OCI-M1 (cell line): ENCODE data around the gene COASY.
"Not testable (repeated sequence)": the region's sequence is repeated elsewhere in the genome, so short reads cannot be mapped to it uniquely, and the experiment has no call there.

Experiments used
- DNase-seq: peaks from one replicate; lab custom pipeline; 2025; lab: John Stamatoyannopoulos, UW

COASY gene

DNA sequence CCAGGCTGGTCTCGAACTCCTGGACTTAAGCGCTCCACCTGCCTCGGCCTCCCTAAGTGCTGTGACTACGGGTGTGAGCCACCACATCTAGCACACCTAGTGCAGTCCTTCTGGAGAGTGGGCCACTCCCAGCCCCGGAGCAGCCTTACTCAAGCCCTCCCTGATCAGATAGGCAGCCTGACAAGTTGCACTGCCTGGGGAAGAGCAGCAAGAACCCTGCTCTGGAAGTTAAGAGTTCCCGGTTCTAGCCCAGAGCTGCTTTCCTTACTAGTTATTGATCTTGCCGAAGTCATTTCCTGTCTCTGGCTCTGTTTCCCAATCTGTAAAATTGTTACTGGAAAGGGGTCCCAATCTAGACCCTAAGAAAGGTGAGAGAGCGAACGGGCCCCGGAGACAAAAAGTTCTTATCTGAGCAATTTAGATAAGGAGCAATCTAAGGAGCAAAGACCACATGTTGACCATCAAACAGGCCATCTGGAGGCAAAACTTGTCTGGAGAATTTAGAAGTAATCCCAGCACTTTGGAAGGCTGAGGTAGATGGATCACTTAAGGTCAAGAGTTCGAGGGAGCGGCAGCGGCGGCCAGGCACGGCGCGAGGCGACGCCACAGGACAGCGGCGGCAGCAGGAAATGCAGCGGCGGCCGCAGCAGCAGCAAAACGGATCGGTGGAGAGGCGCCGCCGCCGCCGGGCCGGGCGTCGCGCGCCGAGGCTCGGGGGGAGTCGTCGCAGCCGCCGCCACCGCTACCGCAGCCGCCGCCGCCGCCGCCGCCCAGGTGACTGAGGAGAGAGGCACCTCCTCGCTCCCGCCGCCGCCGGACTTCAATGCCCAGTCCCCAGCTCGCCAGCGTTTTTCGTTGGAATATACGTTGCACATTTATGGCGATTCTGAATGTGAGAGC is 30.2 kb upstream of the COASY start:
- peak; percentile 81 for DNase-seq

DNA sequence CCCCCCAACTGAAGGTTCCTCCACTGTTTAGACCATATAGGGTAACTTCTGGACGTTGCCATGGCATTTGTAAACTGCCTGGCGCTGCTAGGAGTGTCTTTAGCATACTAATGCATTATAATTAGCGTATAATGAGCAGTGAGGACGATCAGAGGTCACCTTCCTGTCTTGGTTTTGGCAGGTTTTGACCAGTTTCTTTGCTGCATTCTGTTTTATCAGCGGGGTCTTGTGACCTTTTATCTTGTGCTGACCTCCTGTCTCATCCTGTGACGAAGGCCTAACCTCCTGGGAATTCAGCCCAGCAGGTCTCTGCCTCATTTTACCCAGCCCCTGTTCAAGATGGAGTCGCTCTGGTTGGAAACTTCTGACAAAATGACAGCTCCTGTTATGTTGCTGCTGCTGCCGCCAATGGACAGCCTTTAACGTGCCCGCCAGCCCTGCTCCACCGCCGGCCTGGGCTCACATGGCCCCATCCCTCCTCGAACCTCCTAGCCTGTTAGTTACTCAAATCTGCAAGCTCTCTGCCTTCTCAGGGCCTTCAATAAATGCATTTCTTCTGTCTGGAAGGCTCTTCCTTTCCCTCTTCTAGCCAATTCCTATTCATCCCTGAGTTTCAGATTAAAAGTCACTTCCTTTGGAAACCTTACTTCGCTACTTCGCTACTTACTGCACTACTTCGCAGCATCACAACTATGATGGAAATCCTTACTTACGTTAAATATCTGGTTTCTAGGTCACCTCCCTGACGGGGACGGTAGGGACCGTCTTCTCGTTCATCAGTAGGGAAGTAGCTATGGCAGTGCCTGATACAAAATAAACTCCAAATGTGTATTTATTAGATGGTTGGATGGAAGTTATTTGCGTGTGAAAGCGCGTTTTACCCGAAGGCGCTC is 26.5 kb upstream of the COASY start:
- peak; percentile 57 for DNase-seq

- DNase-seq = peak; percentile 95
Observed at GRCh38 chr17:42536048-42536371, 25.9 kb upstream of the COASY start, which contains the start of gene NAGLU. Gene NAGLU (plus strand): TSS chr17:42536241. CDS start chr17:42536273, 32 bp downstream.

GRCh38 chr17:42536372-42537155 is 25.4 kb upstream of the COASY start:
- DNase-seq = peak; percentile 85

DNA sequence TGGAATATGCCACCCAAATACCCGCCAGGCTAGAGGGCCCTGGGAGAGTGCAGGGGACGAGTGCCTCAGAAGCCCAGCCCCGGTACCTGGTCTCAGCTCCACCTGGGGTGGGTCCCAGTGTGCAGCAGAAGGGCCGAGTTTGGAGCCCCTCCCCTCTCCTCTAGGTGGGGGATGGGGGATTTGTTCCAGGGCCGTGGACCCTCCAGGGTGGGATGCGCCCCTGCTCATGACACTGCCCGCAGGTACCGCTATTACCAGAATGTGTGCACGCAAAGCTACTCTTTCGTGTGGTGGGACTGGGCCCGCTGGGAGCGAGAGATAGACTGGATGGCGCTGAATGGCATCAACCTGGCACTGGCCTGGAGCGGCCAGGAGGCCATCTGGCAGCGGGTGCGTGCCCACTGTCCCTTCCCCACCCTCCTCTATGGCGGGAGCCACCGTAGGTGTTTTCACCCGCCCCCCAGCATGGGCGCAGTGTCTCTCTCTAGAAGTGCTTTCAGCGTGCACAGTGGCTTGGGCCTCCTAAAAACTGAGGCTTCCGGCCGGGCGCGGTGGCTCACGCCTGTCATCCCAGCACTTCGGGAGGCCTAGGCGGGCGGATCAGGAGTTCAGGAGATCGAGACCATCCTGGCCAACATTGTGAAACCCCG is 24.7 kb upstream of the COASY start:
- no peak for DNase-seq

- DNase-seq = no peak
Observed at GRCh38 chr17:42537826-42538451, 24.0 kb upstream of the COASY start.

DNA sequence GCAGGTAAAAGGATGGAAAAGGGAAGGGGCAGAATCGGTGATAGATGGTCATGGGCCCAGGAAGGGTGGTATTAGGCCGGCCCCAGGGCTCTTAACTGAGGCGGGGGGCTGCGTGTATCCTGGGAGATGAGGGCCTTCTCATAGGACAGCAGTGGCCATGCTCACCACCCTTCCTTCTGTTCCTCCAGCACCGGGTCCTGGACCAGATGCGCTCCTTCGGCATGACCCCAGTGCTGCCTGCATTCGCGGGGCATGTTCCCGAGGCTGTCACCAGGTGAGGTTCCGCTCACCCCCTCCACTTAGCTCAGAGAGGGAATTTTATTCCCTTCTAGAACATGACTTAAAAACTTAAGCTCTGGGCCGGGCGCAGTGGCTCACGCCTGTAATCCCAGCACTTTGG is 23.5 kb upstream of the COASY start:
- no peak for DNase-seq

- DNase-seq = not testable (repeated sequence)
Observed at GRCh38 chr17:42540558-42540957, 21.4 kb upstream of the COASY start.

GRCh38 chr17:42541041-42541833 is 20.7 kb upstream of the COASY start:
- DNase-seq = no peak

DNA sequence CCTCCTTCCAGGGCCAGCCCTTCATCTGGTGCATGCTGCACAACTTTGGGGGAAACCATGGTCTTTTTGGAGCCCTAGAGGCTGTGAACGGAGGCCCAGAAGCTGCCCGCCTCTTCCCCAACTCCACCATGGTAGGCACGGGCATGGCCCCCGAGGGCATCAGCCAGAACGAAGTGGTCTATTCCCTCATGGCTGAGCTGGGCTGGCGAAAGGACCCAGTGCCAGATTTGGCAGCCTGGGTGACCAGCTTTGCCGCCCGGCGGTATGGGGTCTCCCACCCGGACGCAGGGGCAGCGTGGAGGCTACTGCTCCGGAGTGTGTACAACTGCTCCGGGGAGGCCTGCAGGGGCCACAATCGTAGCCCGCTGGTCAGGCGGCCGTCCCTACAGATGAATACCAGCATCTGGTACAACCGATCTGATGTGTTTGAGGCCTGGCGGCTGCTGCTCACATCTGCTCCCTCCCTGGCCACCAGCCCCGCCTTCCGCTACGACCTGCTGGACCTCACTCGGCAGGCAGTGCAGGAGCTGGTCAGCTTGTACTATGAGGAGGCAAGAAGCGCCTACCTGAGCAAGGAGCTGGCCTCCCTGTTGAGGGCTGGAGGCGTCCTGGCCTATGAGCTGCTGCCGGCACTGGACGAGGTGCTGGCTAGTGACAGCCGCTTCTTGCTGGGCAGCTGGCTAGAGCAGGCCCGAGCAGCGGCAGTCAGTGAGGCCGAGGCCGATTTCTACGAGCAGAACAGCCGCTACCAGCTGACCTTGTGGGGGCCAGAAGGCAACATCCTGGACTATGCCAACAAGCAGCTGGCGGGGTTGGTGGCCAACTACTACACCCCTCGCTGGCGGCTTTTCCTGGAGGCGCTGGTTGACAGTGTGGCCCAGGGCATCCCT is 18.5 kb upstream of the COASY start:
- DNase-seq = no peak

DNA sequence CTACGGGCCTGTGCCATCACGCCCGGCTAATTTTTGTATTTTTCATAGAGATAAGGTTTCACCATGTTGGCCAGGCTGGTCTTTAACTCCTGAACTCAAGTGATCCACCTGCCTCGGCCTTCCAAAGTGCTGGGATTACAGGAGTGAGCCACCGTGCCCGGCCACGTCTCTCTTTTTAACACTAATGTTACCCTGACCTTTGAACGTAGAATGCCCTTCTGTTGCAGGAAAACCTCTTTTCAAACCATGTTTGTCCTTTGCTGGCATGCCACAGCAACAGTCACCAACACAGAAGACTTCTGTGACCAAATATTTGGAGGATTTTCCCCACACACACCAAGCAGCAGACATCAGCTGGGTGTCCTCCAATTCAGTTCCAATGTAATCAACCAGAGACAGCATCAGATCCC is 17.1 kb upstream of the COASY start:
- DNase-seq = no peak

- DNase-seq = not testable (repeated sequence)
Observed at GRCh38 chr17:42545755-42546505, 16.0 kb upstream of the COASY start.

DNA sequence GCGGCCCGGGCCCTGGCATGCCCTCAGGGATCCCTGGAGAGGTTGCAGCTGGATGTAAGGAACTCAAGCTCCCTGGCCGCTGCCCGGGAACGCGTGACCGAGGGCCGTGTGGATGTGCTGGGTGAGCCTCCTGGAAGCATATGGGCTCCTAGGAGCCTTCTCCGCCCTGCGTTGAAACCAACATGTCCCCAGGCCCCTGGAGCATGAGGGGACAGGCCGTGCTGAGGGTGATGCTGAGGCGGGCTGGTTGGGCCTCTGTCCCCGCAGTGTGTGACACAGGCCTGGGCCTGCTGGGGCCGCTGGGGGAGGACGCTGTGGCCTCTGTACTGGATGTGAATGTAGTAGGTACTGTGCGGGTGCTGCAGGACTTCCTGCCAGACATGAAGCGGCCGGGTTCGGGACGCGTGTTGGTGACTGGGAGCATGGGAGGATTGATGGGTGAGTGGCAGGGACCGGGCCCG is 14.9 kb upstream of the COASY start:
- DNase-seq = no peak

- DNase-seq = no peak
Observed at GRCh38 chr17:42547698-42548069, 14.3 kb upstream of the COASY start.

GRCh38 chr17:42548070-42548837 is 13.7 kb upstream of the COASY start:
- no peak for DNase-seq

- no peak for DNase-seq
Observed at GRCh38 chr17:42548993-42549755, 12.8 kb upstream of the COASY start.

DNA sequence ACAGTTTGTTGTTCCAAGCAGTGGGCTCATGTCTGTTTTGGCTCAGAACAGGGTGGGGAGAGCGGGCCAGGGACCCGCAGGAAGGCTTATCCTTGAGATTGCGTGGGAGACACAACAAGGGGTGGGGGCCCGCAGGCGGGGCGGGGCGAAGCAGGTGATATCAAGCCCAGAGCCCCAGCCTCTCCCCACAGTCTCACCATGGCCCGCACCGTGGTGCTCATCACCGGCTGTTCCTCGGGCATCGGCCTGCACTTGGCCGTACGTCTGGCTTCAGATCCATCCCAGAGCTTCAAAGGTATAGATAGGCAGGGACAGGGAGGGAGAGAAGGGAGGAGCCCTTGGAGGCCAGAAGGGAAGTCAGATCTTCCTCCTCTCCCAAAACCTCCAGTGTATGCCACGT is 9.2 kb upstream of the COASY start, which contains the start of gene HSD17B1:
HSD17B1 (plus strand) TSS at position 188 of the 400 bp plus-strand sequence; CDS start at position 199, 11 bp downstream.
- not testable (repeated sequence) for DNase-seq
